A549 treated with ZK216348 at 1 μM for 4 hours (cell line): ENCODE results near the gene GALNTL6. TPM values are rescaled to one million over a fixed set of nuclear protein-coding genes. Genes with fewer than 3 reads are reported as not detected.

Experiments
- total RNA-seq: library from RNA; stranded (reverse); fragments of 200-300 nt; extraction: Qiagen RNA extraction; gene quantifications from 5 replicates; pipeline ENCODE4 v1.2.3, GENCODE V29; 2022; ENCODE audit warnings: low read depth

Gene GALNTL6
- total RNA-seq = 0.05 to 0.06 TPM in 2 of 5 replicates, not detected in the others

GRCh38 chr4:171812665-171813525, at the start of gene GALNTL6:
Gene GALNTL6, plus strand, starts transcription at chr4:171813404.

